KMS-11 (cell line): ENCODE measurements around the gene STAT4.

Experiments
- H2AFZ ChIP-seq: fragments of 200-600 bp; sonication (generic); 2 replicates; pipeline ENCODE4 v1.6.1; 2016; ENCODE audit warnings: antibody characterized with exemption, mixed run types, low read depth
- H3K27ac ChIP-seq: fragments of 200-600 bp; sonication (generic); 2 replicates; pipeline ENCODE4 v1.6.1; 2016; ENCODE audit warnings: mild to moderate bottlenecking, mixed run types
- H3K27me3 ChIP-seq: fragments of 200-600 bp; sonication (generic); 2 replicates; pipeline ENCODE4 v1.6.1; 2017; ENCODE audit warnings: mild to moderate bottlenecking, low read depth, mixed run types, moderate library complexity; ENCODE audit not compliant: insufficient read depth
- H3K36me3 ChIP-seq: fragments of 200-600 bp; sonication (generic); 2 replicates; pipeline ENCODE4 v1.6.1; 2017; ENCODE audit warnings: mild to moderate bottlenecking, mixed run types; ENCODE audit not compliant: insufficient read depth
- H3K4me1 ChIP-seq: fragments of 200-600 bp; sonication (generic); 2 replicates; pipeline ENCODE4 v1.6.1; 2016; ENCODE audit warnings: mild to moderate bottlenecking, low read depth, mixed run types; ENCODE audit not compliant: poor library complexity, severe bottlenecking
- H3K4me2 ChIP-seq: fragments of 200-600 bp; sonication (generic); 2 replicates; pipeline ENCODE4 v1.7.0; 2016; ENCODE audit warnings: mild to moderate bottlenecking, mixed run types
- H3K4me3 ChIP-seq: fragments of 200-600 bp; sonication (generic); IDR thresholded peaks from 2 replicates; pipeline ENCODE4 v1.6.1; 2017; ENCODE audit warnings: low read depth, low read length, mixed read lengths; ENCODE audit not compliant: insufficient read depth
- H3K79me2 ChIP-seq: fragments of 200-600 bp; sonication (generic); 2 replicates; pipeline ENCODE4 v1.6.1; 2016; ENCODE audit warnings: low read depth, mixed run types; ENCODE audit not compliant: insufficient read depth
- H3K9ac ChIP-seq: fragments of 200-600 bp; sonication (generic); 2 replicates; pipeline ENCODE4 v1.6.1; 2016; ENCODE audit warnings: mild to moderate bottlenecking, mixed run types
- H4K20me1 ChIP-seq: fragments of 200-600 bp; sonication (generic); 2 replicates; pipeline ENCODE4 v1.6.1; 2016; ENCODE audit warnings: mild to moderate bottlenecking, mixed run types; ENCODE audit not compliant: insufficient read depth
- TF ChIP-seq, protein P1 (sequence below): fragments of 200-600 bp; sonication (generic); conservative IDR thresholded peaks from 2 replicates; pipeline ENCODE4 v1.6.1; 2017; ENCODE audit warnings: low read depth, mild to moderate bottlenecking, antibody characterized with exemption, low read length, moderate library complexity, mixed read lengths

The STAT4 gene

DNA sequence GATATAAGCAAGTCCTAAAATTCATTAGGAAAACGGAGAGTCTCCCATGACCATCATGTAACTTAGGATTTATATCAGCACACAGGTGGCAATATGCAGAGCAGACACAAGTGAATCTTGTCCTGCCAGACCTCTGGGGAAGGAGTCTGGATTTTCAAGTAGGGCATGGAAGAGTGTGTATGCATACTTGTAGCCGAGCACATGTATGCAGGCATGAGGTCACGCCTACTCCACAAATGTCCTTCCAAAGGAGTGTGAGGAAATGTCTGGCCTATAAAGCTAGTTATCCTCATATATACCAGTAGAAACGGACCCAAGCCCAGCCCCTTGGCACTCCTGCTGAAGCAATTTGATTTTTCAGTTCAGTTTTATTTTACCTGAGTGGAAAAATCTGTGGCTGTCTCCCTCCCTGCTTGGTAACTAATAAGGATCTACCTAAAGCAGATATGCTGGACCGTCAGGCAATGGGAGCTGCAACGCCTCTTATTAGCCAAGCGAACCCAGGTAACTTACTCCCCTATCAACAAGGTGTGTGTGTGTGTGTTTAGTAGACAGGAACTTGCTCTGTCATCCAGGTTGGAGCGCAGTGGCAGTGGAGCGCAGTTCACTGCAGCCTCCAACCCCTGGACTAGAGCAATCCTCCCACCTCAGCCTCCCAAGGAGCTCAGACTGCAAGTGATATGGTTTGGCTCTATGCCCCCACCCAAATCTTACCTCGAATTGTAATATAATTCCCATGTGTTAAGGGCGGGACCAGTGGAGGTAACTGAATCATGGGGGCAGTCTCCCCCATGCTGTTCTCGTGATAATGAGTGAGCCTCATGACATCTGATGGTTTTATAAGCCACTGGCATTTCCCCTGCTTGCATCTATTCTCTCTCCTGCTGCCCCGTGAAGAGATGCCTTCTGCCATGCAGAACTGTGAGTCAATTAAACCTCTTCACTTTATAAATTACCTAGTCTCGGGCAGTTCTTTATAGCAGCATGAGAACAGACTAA, 139.6 kb downstream of the STAT4 start:
- Histone ChIP-seq H3K36me3 (no peaks in the 10 kb centered on the region; the same call in none of the 2 replicates), H2AFZ (no peak overlapping the region), H4K20me1 (no peaks in the 10 kb centered on the region), H3K27me3 (no peaks in the 10 kb centered on the region), H3K4me3 (no peak overlapping the region), H3K4me2 (no peak overlapping the region), H3K27ac (no peak overlapping the region), H3K4me1 (peaks cover 27% of the 10 kb centered on the region), H3K9ac (no peak overlapping the region), H3K79me2 (peaks cover 30% of the 10 kb centered on the region)
- TF ChIP-seq, protein P1, sequence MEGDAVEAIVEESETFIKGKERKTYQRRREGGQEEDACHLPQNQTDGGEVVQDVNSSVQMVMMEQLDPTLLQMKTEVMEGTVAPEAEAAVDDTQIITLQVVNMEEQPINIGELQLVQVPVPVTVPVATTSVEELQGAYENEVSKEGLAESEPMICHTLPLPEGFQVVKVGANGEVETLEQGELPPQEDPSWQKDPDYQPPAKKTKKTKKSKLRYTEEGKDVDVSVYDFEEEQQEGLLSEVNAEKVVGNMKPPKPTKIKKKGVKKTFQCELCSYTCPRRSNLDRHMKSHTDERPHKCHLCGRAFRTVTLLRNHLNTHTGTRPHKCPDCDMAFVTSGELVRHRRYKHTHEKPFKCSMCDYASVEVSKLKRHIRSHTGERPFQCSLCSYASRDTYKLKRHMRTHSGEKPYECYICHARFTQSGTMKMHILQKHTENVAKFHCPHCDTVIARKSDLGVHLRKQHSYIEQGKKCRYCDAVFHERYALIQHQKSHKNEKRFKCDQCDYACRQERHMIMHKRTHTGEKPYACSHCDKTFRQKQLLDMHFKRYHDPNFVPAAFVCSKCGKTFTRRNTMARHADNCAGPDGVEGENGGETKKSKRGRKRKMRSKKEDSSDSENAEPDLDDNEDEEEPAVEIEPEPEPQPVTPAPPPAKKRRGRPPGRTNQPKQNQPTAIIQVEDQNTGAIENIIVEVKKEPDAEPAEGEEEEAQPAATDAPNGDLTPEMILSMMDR: no peak

DNA sequence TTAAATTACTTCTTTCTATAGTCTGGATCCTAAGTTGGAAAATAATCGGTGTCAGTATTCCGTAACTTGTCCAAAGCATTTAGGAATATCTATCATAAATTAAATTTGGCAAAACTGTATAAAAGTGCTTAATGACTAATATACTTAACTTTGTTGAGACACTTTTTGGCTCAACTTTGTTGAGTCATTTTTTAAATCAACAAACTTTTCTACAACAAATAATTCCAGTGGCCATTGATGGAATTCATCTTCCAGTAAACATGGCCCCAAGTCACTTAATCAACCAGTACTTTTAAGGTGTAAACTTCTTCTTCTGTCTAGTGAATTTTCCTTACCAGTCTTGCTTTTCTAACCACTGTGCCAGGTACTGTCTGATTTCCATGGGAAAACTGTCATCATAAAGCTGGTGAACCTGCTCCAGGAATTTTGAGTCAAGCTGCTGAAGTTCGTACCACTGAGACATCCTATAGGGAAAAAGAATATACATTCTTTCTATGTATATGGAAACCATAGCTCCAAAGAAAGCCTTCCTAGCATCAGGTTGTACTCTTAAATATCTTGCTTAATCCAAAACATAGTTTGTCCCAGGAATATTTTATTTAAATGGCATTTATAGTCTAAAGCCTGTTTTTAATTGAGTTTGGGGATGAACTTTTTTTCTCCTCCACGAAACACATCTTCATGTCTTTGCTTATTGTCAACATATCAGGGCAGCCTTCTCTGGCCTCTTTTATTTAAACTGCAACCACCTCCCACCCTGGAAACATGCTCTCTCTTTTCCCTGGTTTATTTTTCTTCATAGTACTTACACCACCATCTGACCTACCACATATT, 141.0 kb downstream of the STAT4 start:
- Histone ChIP-seq H3K27me3 (no peaks in the 10 kb centered on the region), H3K79me2 (peaks cover 30% of the 10 kb centered on the region), H2AFZ (no peak overlapping the region), H3K4me2 (no peak overlapping the region), H3K4me3 (no peak overlapping the region), H4K20me1 (no peaks in the 10 kb centered on the region), H3K9ac (no peak overlapping the region), H3K36me3 (no peaks in the 10 kb centered on the region; the same call in none of the 2 replicates), H3K4me1 (peaks cover 13% of the 10 kb centered on the region), H3K27ac (no peak overlapping the region)
- TF ChIP-seq, protein P1: no peak

DNA sequence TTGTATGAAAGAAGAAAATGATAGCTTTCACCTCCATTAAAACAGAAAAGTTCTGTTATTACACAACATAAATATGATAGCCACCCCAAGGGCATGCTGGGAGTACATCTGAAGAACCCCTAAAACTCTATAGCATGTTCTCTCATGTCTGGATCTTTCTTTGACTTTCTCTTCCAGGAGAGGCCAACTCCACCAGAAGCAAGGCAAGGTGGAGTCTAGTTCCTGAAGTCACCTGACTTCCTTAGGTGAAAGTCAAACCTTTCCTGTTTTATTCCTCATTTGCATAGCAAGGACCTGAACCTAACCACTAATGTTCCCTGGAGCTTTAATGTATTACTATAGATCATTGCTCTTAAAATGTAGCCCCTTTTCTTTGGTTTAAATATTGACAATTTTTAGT, 142.5 kb downstream of the STAT4 start:
- TF ChIP-seq, protein P1: no peak
- peaks cover 24% of the 10 kb centered on the region for H3K79me2 ChIP-seq

DNA sequence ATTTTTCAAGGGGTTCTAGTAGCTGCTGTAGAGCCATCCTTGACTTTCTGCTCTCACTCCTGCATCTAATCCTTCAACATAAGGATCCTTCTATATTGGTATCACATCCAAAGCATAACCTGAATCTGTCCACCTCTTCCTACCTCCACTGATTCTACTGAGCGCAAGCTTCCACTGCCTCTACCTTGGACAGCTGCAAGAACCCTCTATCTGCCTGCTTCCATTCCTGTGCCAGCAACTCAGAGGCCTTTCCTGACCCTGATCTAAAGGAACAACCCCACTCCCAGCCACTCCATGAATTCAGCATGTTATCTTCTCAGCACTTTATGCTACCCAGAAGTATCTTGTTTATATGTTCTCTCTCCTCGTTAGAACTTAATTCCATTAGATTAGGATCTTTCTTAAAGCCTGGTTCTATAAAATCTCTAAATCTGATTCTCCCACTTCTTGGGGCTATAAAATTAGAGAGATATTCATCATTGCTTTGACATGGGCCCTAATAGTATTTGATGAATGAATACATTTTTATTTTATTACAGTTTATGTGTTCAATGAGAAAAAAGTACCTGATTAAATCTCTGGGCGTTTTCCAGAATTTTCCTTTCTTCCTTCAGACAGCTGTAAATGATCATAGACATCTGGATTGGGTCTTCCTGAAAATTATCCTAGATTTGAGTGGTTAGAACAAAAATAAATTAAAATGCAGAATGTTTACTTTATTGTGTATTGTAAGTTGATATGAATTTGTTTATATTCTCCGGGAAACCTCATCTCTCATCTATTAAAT, 143.6 kb downstream of the STAT4 start:
- no peak overlapping the region for H3K4me2 ChIP-seq
- no peaks in the 10 kb centered on the region for H4K20me1 ChIP-seq
- H3K36me3 ChIP-seq: no peaks in the 10 kb centered on the region; the same call in none of the 2 replicates
- H3K27ac ChIP-seq: no peak overlapping the region
- no peaks in the 10 kb centered on the region for H3K4me1 ChIP-seq
- no peak overlapping the region for H3K4me3 ChIP-seq
- H3K79me2 ChIP-seq: peaks cover 14% of the 10 kb centered on the region; the same call in 1 of the 2 replicates
- H2AFZ ChIP-seq: no peak overlapping the region
- no peaks in the 10 kb centered on the region for H3K27me3 ChIP-seq
- no peak overlapping the region for H3K9ac ChIP-seq
- TF ChIP-seq, protein P1: no peak

More for the DNA sequence above, 142.5 kb downstream of the STAT4 start:
- Histone ChIP-seq H3K27ac (no peak overlapping the region), H3K4me2 (no peak overlapping the region), H2AFZ (no peak overlapping the region), H3K36me3 (no peaks in the 10 kb centered on the region; the same call in none of the 2 replicates), H3K4me3 (no peak overlapping the region), H3K27me3 (no peaks in the 10 kb centered on the region), H3K4me1 (peaks cover 8% of the 10 kb centered on the region), H4K20me1 (no peaks in the 10 kb centered on the region), H3K9ac (no peak overlapping the region)
